MG63 (cell line): Measurements from ENCODE around the gene OR52A1. TPM values are rescaled to one million over a fixed set of nuclear protein-coding genes. Genes with fewer than 3 reads are reported as not detected.

ENCODE experiments used
- DNase-seq: peaks from one replicate; pipeline ENCODE4 v3.0.0-alpha.2; 2020
- H3K27me3 ChIP-seq: fragments of 250-450 bp; sonication (Bioruptor Pico); 2 replicates; pipeline ENCODE4 v1.5.1; 2020; ENCODE audit warnings: mild to moderate bottlenecking, moderate library complexity
- H3K36me3 ChIP-seq: fragments of 250-450 bp; sonication (Bioruptor Pico); 2 replicates; pipeline ENCODE4 v1.5.1; 2020; ENCODE audit warnings: mild to moderate bottlenecking, moderate library complexity
- H3K4me3 ChIP-seq: fragments of 250-450 bp; sonication (Bioruptor Pico); 2 replicates; pipeline ENCODE4 v1.5.1; 2020; ENCODE audit warnings: mild to moderate bottlenecking, moderate library complexity
- H3K9me3 ChIP-seq: fragments of 250-450 bp; sonication (Bioruptor Pico); 2 replicates; pipeline ENCODE4 v1.5.1; 2020; ENCODE audit warnings: mild to moderate bottlenecking, moderate library complexity
- total RNA-seq: library from RNA; depleted of rRNA; stranded (reverse); fragments of >200 nt; shearing (Covaris generic); gene quantifications from 2 replicates; pipeline ENCODE4 v1.2.3, GENCODE V29; 2014; ENCODE audit warnings: low replicate concordance; rRNA removed

OR52A1 gene
- total RNA-seq, 1 experiment from 2014 or later: not detected

DNA sequence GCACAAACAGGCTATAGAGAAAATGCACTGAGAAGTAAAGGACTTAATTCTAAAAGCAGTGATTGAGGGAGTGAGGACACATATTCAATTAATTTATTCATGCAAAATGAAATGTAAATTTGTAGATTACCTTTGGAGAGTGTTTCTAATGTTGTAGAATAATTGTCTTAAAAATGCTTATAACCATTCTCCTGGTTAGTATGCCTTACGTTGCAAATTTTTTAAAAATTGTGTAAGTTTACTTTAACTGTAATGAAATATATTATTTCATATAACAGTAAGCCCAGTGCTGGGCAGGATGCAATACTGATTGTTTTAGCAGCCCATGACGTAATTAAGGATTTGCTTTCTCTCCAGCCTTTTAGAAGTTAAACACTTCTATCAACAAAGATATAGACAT is 58.5 kb downstream of the OR52A1 start:
- no peak overlapping the region for H3K4me3 ChIP-seq
- H3K9me3 ChIP-seq: no peaks in the 10 kb centered on the region
- no peak for DNase-seq
- H3K27me3 ChIP-seq: no peaks in the 10 kb centered on the region; the same call in 1 of the 2 replicates
- no peaks in the 10 kb centered on the region for H3K36me3 ChIP-seq

Other genes with a start within 250 kb of the OR52A1 start
- not detected in 2 replicates for gene OR51G2, start 235.4 kb downstream of the OR52A1 start, total RNA-seq
- not detected in 2 replicates for gene OR51G1, start 230.4 kb downstream of the OR52A1 start, total RNA-seq
- gene OR51A4, start 207.2 kb downstream of the OR52A1 start, total RNA-seq: not detected in 2 replicates
- not detected in 2 replicates for gene OR51A2, start 199.0 kb downstream of the OR52A1 start, total RNA-seq
- not detected in 2 replicates for gene OR51L1, start 159.9 kb downstream of the OR52A1 start, total RNA-seq
- gene OR52J3, start 108.2 kb downstream of the OR52A1 start, total RNA-seq: not detected in 2 replicates
- not detected in 2 replicates for gene OR52E2, start 95.1 kb downstream of the OR52A1 start, total RNA-seq
- not detected in 2 replicates for gene OR52E1, start 85.2 kb downstream of the OR52A1 start, total RNA-seq
- not detected in 2 replicates for gene OR52A5, start 16.4 kb downstream of the OR52A1 start, total RNA-seq
- not detected in 2 replicates for gene OR51V1, start 45.9 kb upstream of the OR52A1 start, total RNA-seq
- gene HBB, start 72.3 kb upstream of the OR52A1 start, total RNA-seq: not detected in 2 replicates
- gene HBD, start 79.7 kb upstream of the OR52A1 start, total RNA-seq: not detected in 2 replicates
- not detected in 2 replicates for gene HBG1, start 95.1 kb upstream of the OR52A1 start, total RNA-seq
- gene HBG2, start 100.0 kb upstream of the OR52A1 start, total RNA-seq: not detected in 2 replicates
- not detected in 2 replicates for gene HBE1, start 115.2 kb upstream of the OR52A1 start, total RNA-seq
- gene OR51B4, start 147.2 kb upstream of the OR52A1 start, total RNA-seq: not detected in 2 replicates
- gene OR51B2, start 169.5 kb upstream of the OR52A1 start, total RNA-seq: not detected in 2 replicates
- gene OR51B5, start 188.8 kb upstream of the OR52A1 start, total RNA-seq: 0.64 and 0.89 TPM in 2 replicates
- not detected in 2 replicates for gene OR51B6, start 196.8 kb upstream of the OR52A1 start, total RNA-seq
- gene OR51M1, start 229.1 kb upstream of the OR52A1 start, total RNA-seq: not detected in 2 replicates